ENCODE measurements around the gene CRYGN.

CRYGN gene

DNA sequence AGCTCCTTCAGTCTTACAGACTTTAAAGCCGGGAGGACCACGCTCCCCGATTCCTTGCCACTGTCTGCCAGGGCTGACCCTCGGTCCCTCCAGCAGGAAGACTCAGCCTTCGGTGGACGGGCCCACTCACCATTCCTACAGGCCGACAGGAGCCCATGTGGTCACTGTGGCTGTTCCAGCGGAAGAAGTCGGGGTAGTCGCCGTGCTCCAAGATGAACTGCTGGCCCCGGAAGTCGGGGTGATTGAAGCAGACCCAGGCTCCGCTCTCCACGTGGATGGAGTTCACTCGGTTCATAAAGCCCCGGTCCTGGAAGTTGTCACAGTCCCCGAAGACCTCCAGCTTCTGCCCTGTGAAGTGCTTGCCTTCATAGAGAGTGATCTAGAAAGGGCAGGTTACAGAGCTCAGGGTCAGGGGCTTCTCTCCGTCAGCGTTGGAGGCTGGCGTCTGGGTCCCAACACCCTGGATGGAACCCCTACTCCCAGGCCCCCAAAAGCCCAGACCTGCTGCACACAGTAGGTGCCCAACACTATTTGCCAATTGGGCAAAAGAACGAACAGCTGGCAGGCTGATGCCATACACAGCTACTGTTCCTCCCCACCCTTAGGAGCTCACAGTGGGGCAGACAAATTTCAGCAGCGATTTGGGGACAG, 1.9 kb downstream of the CRYGN start:
- no peak for DNase-seq

DNA sequence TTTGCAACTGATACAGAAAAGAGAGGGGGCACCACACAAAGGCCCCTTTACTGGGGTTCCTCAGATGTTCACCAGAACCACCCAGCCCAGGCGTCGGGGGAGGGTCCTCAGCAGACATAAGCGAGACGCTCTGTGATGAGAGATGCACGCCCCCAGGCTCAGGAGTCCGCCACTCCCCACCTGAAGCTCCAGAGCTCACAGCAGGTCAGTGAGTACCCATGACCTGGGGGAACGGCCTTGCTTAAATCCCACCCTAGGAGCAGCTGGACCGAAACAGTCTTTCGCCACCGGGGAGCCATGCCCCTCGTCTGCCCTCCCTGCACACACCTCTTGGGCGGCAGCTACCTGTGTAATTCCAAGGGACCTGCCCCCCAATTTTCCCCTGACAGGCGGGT, 2.8 kb downstream of the CRYGN start:
- no peak for DNase-seq

DNA sequence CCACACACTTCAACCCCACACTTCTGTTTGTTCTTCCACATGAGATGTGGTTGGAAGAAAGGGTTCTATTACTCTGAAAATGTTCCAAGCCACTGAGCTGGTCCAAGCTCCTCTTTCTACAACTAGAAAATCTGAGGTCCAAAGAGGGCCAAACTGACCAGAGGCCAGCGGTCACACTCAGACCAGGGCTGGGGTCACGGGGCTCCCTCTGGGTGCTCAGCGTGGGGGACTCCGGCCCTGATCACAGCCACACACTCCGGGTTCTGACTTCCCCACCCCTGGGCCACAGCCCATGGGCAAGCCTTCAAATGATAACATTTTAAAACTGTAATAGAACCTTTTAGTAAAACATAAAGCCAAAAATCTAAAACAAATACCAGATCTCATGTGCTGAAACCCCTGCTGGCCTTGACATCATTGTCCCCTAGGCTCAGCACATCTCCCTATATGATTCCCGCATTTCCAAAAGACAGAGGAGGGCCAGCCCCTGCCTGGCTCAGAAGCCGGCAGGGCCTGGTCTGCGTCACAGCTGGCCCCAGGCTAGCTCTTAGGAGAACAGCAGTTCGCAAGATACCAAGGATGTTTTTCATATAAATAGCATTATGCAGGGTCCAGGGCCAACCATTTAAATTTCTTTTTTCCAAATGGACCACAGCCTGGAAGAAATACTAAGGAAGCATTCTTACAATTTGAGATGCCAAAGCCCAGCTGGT, 3.3 kb downstream of the CRYGN start:
- no peak for DNase-seq

DNA sequence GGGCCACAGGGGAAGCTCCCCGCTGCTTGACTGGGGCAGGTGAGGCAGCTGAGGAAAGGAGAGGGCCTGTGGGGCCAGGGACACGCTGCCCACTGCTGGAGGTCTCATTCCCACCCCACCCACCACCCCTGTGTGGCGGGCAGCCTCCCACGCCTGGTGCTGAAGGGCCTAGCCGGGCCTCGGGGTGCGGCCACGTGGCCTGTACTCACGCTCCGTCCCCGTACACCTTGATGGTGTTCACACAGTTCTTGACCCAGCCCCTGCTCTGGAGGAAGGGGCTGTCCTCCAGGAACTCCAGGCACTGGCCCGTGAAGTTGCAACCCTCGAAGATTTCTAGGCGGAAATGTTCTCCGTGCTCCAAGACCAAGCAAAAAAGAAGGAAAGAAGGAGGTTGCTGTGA, 4.0 kb downstream of the CRYGN start:
- DNase-seq: no peak

DNA sequence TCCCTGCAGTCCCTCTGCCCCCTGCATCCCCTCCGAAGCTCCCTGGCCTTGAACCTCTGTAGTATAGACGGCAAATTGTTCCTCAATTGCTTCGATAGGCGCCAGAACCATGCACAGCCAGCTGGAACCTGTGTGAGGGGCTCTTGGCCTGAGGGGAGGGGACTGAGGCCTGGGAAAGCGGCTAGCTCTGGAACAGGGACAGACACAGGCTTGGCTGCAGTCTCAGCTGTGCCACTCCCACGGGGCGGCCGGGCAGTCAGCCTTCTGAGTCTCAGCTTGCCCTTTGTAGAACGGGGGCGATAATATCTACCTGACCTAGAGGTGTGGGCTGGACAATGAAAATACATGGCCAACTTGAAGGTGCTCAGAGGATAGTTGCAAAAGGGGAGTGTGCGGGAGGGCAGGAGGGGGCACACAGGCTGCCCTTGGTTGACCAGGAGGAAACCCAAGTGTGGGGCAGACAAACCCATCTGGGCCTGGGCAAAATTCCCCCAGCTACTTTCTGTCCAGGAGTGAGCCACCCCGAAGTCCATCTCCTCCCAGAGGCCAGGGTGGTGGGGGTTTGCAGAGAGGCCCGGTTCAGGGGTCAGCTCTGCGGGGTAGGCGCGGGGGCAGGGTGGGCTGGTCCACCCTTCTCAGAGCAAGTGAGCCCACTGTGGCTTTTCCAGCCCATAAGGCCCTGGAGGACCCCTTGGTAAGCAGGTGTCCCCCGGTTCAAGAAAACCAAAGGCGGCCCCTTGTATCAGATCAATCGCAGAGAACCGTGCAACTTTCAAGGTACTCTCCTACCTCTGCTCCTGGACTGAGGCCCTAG, 4.6 kb downstream of the CRYGN start:
- DNase-seq: no peak

DNA sequence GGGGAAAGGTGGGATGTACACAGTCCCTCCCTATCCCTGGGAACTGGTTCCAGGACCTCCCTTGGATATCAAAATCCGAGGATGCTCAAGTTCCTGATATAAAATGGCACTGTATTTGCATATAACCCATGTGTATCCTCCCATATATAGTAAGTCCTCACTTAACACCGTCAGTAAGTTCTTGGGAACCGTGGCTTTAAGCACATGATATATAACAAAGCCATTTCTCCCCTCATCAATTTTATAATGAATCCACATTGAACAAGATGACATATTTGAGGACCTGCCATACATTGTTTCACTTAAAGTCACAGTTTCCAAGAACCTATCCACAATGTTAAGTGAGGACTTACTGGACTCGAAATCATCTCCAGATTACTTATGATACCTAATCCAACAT, 5.4 kb downstream of the CRYGN start:
- no peak for DNase-seq

DNA sequence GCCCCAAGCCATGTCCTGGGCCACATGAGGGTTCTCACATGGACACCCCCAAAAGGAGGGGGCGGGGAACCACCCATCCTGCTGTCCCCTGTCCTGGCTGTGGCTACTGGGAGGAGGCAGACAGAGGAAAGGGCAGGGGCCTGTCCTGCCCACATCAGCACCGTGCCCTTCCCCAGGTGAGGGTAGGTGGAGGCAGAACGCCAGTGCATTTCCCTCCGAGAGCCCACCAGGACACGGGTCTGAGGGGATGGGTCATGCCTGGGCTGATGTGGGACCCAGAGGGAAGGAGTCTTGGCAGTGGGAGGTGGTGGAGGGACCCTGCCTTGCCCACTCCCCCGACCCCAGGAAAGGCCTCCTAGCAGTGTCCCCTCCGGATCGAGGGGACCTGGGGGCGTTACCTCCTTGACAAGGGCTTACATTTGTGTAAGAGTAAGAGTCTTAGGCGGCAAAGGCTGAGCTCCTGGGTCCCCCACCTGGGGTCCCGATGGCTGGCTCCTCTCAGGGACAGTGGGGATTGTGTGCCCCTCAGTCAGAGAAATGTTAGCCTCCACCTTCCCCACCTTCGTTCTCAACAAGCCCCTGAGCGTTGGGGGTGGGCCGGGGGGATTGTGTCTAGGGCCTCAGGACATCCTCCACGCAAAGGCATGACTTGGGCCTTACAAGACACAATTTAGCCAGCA, 6.1 kb downstream of the CRYGN start:
- no peak for DNase-seq

DNA sequence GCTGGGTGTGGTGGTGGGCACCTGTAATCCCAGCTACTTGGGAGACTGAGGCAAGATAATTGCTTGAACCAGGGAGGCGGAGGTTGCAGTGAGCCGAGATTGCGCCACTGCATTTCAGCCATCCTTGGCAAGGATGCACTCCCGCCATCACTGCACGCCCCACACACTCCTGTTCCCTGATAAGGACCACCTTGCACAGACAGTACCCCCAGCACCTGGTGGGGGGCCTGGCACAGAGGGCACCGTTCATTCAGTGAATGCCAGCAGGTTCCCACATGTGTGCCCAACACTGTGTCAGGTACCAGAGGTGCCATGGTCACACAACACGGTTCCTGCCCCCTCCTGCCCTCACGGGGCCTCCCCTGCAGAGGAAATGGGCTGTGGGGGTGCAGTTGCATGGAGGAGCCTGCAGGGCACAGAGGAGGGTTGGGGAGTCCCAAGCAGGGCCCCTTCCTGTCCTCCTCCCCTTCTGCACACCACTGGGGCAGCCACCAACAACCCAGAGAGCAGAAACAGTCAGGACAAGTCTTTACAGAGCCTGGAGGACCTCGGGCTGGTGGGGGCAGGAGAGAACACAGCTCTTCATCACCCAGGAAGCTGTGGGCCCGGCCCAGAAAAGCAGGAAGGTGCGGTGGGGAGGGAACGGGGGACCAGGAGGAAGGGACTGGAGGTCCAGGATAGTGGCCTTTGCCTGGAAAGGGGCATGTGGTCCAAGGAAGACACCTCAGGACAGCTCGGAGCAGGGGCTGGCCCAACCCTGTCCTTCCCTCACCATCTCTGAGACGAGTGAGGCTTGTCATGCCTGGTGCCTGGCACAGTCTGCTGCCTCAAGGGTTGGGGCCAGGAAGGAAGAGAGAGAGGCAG, 7.1 kb downstream of the CRYGN start:
- no peak for DNase-seq

DNA sequence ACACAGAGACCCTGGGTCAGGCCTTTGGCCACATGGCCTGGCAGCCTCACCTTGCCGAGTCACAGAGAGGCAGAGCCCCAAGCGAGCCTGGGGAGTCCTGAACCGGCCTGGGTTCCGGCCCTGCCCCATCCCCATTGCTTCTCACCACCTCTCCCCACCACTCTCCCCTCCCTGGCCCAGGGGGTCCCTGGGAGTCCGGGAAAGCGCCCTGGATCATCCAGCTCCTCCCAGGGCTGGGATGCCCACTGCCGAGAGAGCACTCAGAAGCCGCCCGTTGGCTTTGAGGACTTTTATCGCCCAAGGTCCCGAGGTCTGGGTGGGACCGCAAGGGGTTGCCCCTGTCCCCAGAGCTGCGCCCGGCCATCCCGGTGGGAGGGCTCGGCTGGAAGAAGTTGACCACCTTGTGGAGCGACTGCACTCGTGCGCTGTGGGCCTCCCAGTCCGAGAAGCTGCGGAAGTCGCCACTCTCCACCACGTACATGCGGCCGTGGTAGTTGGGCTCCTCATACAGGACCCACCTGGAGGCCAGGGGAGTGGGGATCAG, 8.1 kb downstream of the CRYGN start:
- DNase-seq: no peak

DNA sequence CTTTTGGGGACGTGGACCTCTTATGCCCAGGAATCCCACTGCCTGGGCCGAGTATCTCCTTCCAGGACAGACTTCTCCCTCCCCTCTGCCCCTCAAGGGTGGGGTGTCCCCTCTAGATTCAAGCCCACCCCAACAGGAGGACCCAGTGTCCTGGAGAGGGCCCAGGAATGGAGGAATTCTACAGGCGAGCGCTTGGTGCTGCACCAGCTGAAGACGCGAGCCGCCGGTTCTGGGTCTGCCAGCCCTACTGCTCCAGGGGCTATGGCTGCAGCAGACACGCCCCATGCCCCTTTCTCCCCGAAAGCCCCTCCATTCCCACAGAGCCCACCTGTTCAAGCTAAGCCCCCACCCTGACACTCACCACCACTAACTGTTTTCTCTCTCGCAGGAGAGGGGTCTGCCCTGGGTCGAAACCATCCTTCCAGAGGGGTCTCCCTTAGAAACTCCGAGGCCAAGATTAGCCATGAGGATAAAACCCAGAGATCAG, 8.6 kb downstream of the CRYGN start:
- DNase-seq: no peak

DNA sequence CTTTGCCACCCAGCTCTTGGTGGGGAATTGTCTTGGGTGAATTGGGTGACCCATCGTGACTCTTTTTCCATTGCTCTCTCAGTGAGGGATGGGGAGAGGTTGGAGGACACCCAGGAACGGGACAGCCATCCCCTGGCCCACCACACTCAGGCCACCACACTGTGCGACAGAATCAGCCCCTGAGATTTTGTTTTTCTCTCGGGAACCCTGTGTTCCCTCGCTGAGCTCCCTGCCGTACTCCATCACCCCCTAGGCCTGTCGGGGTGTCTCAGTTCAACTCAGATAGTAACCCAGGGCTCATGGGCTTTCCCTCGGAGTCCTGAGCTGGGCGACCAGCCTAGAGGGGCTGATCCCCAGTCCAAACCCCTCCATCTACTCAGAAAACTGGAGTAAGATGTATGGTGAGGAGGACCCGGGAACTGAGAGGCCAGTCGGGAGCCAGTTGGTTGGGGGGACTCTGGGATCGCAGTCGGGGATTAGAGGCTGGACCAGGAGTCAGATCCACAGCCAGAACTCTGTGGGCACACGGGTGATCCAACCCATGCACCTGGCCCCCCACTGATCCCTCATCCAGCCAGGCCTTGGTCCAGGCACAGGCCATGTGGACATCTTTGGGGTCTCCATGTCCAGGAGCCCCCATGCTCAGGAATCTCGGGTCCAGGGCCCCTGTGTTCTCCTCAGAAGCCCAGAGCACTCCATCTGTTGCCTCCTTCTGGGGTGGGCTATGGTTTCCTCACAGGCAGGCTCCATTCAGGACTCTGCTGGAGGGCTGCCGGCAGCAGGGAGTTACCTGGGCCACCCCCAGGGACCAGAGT, 9.3 kb downstream of the CRYGN start:
- DNase-seq: no peak

DNA sequence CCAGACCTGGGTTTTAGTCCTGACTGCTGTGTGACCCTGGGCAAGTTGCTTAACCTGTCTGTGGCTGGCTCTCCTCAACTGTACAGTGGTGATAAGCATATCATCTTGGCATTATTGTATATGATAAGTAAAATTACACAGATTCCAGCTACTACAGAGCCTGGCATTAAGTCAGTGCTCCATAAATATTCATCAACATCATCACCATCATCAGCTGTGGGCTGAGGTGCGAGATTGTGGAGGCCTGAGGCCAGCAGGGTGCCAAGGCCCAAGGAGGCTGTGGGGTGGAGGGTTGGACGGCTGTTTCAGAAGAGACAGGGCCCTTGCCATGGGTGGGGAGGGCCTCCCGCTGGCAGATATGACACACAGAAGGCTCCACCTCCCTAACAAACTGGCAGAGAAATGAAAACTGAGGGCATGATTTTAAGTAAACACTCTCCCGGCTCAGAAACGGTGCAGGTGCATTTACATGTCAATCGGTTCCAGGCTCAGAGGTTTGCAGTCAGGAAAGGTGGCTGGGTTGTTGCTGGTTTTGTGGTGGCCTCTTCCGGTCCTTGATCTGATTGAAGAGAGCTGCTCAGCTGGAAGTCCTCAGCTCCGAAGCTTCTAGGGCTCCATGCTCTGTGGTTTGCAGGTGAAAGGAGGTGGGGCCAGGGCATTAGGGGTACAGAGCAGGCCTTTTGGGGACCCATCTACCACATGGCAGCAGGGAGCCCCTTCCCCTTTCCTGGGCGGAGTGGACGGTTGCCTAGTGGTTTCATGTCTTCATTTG, 10.2 kb downstream of the CRYGN start:
- DNase-seq: peak; percentile 79

DNA sequence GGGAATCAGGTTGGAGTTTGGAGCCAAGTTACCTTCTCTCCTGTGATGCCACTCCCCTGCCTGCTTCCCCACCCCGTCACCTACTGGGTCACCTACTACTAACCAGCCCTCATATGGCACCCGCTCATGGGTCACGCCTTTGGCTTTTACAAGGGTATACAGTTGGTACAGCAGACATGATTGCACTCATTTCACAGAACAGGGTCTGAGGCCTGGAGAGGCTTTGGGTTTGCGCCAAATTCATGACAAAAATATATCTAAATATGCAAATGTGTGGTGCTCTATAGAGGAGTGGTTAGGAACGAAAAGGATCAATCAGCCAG, 10.7 kb downstream of the CRYGN start:
- DNase-seq: no peak

DNA sequence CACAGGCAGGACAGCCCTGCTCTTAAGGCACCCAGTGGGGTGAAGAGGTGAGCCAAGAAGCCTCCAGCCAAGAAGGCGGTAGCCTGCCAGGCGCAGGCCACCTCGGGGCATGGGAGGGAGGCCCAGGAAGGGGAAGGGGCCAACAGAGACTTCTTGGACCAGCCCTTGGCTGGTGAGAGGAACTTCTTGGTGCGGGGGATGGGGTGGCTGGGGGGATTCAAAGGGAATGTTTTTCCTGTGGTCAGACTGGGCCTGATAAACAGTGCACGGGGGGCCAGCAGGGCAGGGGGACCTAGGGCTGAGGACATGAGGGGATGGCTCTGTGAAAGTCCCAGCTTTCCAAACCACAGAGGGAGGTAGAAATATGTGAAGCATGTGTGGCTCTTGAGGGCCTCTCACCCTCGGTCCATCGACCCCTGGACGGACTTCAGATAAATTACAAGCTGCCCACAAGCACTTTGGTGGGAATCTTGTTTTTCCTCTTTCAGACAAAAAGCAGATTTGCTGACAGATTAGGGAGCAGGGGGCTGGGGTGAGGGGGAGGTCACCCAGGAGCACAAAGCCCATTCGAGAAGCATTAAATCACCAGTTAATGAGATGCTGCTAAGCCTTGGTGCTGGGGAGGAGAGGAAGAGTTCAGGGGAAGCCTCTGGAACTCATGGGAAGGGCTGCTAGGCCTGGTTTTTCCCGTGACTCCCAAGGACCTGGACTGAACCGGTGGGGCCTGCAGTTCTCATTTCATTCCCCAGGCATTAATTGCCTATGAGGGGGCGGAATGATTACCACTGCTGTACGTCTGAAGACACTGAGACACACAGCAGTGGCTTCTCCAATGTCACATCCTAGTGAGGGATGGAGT, 11.3 kb downstream of the CRYGN start:
- DNase-seq: no peak

DNA sequence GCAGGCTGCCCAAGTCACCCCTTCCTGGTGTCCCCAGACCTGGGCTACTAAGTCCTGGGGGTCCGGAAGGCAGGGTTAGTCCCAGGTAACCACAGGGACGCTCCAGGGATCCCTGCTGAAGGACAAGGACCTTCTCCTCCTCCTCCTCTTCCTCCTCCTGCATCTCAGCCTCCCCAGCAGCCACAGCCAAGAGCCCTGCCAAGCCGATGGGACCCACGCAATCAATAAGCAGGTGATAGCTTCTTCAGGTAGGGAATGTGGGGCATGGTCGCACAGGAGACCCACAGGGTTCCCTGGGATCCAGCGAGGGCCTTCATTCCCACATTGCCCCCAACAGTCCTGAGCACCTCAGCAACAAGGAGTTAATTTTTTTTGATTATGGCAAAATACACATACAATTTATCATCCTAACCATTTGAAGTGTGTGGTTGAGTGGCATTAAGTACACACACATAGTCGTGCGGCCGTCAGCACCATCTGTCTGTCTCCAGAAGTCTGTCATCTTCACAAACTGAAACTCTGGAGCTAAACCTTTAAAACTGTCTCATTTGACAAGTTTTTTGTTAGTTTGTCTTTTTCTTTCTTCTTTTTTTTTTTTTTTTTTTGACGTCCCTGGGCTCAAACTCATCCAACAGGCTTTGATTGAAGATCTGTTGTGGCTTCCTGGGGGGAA, 12.1 kb downstream of the CRYGN start:
- no peak for DNase-seq

DNA sequence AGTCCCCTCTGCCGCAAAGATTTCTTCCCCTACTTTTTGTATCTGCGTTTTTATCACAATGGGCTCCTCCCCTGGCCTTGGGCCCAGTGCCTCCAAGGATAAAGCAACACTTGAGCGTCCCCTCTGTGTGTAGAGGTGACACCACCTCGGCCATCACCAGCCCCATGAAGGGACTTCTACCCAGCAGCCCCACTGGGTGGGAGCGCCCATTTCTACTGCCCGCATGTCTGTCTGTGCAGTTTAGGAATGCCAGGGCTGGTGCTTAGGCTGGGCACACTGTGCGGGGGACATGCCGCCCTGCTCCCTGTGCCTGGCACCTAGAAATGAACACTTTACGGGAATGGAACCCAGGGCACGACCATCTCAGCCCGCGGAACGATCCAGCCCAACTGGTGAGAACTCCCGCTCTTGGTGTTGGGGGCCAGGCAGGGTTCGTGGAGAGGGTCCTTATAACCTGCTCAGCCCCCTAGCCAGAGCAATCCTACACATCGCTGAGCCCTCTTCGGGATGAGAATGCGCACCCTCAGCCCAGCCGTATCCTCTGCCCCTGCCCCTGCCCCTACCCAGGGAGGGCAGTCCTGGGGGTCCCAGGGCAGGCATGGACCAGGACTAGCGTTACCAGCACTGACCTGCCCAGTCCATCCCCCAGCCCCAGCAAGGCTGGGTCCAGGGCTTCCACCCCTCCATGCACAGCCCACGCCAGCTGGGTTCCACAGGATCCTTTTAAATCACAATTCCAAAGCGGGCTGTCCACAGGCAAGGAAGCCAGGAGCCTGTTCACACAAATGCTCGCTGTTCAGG, 12.8 kb downstream of the CRYGN start:
- DNase-seq: no peak

DNA sequence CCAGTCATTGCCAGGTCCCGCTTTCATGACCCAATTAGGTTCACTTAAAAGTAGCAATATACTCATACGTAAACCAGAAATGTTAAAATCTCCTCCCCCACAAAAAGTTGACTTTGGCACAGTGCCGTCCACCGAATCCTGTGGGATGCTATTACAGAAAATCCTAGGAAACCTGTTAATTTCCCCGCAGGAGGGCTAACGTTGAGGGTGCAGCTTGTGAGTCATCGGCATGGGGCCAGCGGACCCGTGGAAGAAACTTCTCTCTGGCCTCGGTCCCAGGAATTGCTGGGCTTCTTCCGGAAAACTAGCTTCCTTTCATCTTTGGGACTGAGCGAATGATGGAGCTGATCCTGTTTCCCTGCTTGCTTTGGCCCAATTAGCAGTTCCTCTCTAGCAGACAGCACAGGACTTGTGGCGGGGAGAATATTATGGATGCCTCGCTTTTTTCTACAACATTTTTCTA, 13.5 kb downstream of the CRYGN start:
- DNase-seq: no peak
